ENCODE results near the gene CTDSP2. TPM values are rescaled to one million over a fixed set of nuclear protein-coding genes. Genes with fewer than 3 reads are reported as not detected.
A peak's percentile ranks its signal among the peaks of the same experiment; 100 is the strongest.

The CTDSP2 gene
- total RNA-seq, 6 donors from 2014 or later, result 153 to 226 (median 175) TPM

DNA sequence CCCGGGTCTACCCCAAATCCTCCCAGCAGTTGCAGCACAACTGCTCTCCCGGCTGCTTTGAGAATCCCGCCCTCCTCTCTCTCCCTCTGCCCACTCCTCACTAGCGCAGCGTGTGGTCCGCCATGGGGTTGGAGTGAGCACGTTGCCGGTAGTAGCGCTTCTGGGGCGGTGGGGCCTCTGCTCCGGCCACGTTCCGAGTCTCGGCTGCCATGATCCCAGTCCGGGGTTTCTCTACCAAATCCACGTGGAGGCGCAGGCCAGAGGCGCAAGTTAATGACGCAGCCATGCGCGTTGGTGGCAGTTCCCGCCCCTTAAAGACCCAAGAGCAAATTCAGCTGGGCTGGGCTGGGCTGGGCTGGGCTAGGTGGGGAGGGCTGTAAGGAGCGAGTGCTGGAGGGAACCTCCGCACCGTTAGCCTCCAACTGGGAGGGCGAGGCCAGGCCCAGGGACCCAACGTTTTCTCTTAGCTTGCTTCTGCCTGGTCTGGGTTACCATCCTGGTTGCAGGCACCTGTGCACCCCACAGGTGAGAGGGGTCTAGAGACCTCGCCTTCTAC, 74.6 kb downstream of the CTDSP2 start, which contains the start of gene METTL1:
METTL1 (minus strand) TSS at position 233 of the 556 bp plus-strand sequence; CDS start at position 211, 22 bp downstream.
- 0% methylated on average over 13 to 28 of the region's 28 CpGs for WGBS, 2 donors
- DNase-seq (peak; percentile 94 to 96), ATAC-seq (ENCODE audit: low FRiP score in 2 of 2) (peak; percentile 96 to 97)
- H3K4me3 ChIP-seq, result peak within 1 kb of the TSS; percentile 72 to 92 (median 85)
- peaks cover 0 to 29% (median 9%) of the 10 kb centered on the region in 4 donors for H3K36me3 ChIP-seq
- no peaks in the 10 kb centered on the region for H3K9me3 ChIP-seq
- TF ChIP-seq POLR2A (IDR thresholded peaks at IDR 0.05) (peak in 3 of 4 donors; percentile 41 to 72 (median 70)), EP300 (IDR thresholded peaks at IDR 0.05) (peak in 1 of 4 donors; percentile 19), POLR2AphosphoS5 (IDR thresholded peaks at IDR 0.05) (peak; percentile 68 to 84)
- TF ChIP-seq, protein P1, sequence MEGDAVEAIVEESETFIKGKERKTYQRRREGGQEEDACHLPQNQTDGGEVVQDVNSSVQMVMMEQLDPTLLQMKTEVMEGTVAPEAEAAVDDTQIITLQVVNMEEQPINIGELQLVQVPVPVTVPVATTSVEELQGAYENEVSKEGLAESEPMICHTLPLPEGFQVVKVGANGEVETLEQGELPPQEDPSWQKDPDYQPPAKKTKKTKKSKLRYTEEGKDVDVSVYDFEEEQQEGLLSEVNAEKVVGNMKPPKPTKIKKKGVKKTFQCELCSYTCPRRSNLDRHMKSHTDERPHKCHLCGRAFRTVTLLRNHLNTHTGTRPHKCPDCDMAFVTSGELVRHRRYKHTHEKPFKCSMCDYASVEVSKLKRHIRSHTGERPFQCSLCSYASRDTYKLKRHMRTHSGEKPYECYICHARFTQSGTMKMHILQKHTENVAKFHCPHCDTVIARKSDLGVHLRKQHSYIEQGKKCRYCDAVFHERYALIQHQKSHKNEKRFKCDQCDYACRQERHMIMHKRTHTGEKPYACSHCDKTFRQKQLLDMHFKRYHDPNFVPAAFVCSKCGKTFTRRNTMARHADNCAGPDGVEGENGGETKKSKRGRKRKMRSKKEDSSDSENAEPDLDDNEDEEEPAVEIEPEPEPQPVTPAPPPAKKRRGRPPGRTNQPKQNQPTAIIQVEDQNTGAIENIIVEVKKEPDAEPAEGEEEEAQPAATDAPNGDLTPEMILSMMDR (IDR thresholded peaks at IDR 0.05), result no peak
- peak within 1 kb of the TSS; percentile 81 to 95 (median 92) for H3K27ac ChIP-seq
- H3K27me3 ChIP-seq, result no peaks in the 10 kb centered on the region
- H3K4me1 ChIP-seq, result peaks cover 18 to 36% (median 22%) of the 10 kb centered on the region in 4 donors

DNA sequence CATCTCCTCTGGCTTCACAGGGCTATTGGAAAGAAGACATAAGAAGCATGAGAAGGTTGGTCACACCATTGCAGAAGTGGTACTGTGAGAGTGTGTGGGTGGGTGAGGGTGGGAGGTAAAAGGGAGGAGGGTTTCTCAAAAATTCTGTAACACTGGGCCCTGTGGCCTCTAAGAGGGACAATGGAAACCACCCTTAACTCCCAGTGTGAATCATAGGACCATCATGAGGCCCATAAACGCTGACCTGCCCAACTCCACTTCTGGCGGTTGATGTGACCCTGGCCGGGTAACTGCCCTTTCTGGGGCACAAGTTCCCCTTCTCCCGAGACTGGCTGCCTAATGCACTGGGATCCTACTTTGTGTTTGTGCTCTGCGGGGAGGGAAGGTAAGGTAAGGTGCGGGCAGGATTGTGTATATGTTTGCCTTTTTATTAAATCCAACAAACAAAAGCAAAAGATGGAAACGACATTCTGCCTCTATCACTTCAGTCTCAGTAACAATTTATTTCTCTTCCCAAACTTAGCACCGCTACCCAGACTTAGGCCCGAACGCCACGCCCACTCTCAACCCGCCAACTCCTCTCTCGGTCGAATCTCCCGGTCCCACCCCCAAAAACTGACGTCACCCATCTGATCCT, 75.2 kb downstream of the CTDSP2 start:
- Histone ChIP-seq H3K9me3 (no peaks in the 10 kb centered on the region), H3K36me3 (peaks cover 0 to 29% (median 9%) of the 10 kb centered on the region in 4 donors), H3K4me1 (peaks cover 24 to 42% (median 28%) of the 10 kb centered on the region in 4 donors), H3K27me3 (peaks cover 0 to 4% (median 2%) of the 10 kb centered on the region in 4 donors), H3K4me3 (peak overlapping the region; percentile 72 to 92 (median 85)), H3K27ac (peak overlapping the region; percentile 81 to 95 (median 92))
- ATAC-seq (ENCODE audit: low FRiP score in 2 of 2) (peak; percentile 80 to 91), DNase-seq (peak in 1 of 2 donors; percentile 85)
- TF ChIP-seq POLR2AphosphoS5 (IDR thresholded peaks at IDR 0.05) (no peak), POLR2A (IDR thresholded peaks at IDR 0.05) (no peak), EP300 (IDR thresholded peaks at IDR 0.05) (no peak)
- TF ChIP-seq, protein P1 (IDR thresholded peaks at IDR 0.05), result no peak
- WGBS, 2 donors, result 2 to 4% methylated on average over 16 of the region's 16 CpGs

DNA sequence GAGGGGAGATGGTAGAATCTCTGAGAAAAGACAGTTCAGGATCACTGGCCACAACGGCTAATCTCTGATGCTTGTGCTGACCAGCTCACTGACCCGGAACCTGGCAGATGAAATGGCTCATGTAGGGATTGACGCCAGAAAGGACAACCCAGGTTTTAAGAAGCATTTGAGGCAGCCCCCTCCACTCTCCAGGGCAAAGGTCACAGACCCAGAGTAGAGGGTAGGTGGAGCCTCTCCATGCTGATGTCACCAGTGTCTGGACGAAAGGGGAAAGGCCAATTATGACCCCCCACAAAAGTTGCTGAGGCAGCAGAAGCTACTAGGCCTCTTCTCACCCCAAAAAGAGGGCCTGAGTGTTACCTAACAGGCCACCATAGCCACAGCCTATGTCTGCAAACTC, 75.8 kb downstream of the CTDSP2 start:
- no peak for DNase-seq
- H3K27ac ChIP-seq, result no peak overlapping the region
- no peak for ATAC-seq (ENCODE audit: low FRiP score in 2 of 2)
- H3K4me3 ChIP-seq, result no peak overlapping the region
- peaks cover 0 to 9% (median 5%) of the 10 kb centered on the region in 4 donors for H3K27me3 ChIP-seq
- TF ChIP-seq, protein P1 (IDR thresholded peaks at IDR 0.05), result no peak
- no peak for TF ChIP-seq POLR2A (IDR thresholded peaks at IDR 0.05)
- no peak for TF ChIP-seq EP300 (IDR thresholded peaks at IDR 0.05)
- no peak for TF ChIP-seq POLR2AphosphoS5 (IDR thresholded peaks at IDR 0.05)
- peaks cover 0 to 26% (median 9%) of the 10 kb centered on the region in 4 donors for H3K36me3 ChIP-seq
- no peaks in the 10 kb centered on the region for H3K9me3 ChIP-seq
- 83% methylated on average over 4 of the region's 4 CpGs for WGBS, 2 donors
- H3K4me1 ChIP-seq, result peaks cover 30 to 48% (median 34%) of the 10 kb centered on the region in 4 donors

Small RNA genes lying within 50 kb of the gene (small RNA-seq; reads per million reads assigned to genes)
- gene MIR26A2 (2.2 to 8.6 (median 4.5) reads per million in 4 donors), gene RNU6-1083P (0 reads per million in 4 donors)

Other genes with a start within 250 kb of the CTDSP2 start
- 10 to 100 TPM; 12.8 to 44.0 (median 21.1) TPM for gene DTX3, start 241.9 kb downstream of the CTDSP2 start, total RNA-seq
- gene ARHGEF25, start 235.3 kb downstream of the CTDSP2 start, total RNA-seq, result 10 to 100 TPM in 2 of 6 donors, 1 to 10 TPM in 4; 6.6 to 78.6 (median 8.2) TPM
- gene B4GALNT1, start 213.5 kb downstream of the CTDSP2 start, total RNA-seq, result 1 to 10 TPM in 1 of 6 donors, under 1 TPM in 5; under 0.01 to 2.6 (median 0.80) TPM
- 100 to 1,000 TPM; 171 to 305 (median 278) TPM for gene OS9, start 152.6 kb downstream of the CTDSP2 start, total RNA-seq
- 1 to 10 TPM; 2.0 to 7.3 (median 5.8) TPM for gene AGAP2, start 108.0 kb downstream of the CTDSP2 start, total RNA-seq
- 10 to 100 TPM; 16.8 to 54.6 (median 37.3) TPM for gene TSPAN31, start 101.7 kb downstream of the CTDSP2 start, total RNA-seq
- 100 to 1,000 TPM in 2 of 6 donors, 10 to 100 TPM in 4; 38.5 to 109 (median 62.5) TPM for gene CDK4, start 94.4 kb downstream of the CTDSP2 start, total RNA-seq
- gene MARCHF9, start 91.6 kb downstream of the CTDSP2 start, total RNA-seq, result 10 to 100 TPM; 15.4 to 36.7 (median 21.3) TPM
- 1 to 10 TPM in 4 of 6 donors, under 1 TPM in 1, not detected in 1; 0.98 to 5.2 (median 2.5) TPM for gene CYP27B1, start 79.7 kb downstream of the CTDSP2 start, total RNA-seq
- gene METTL1, start 74.6 kb downstream of the CTDSP2 start, total RNA-seq, result 10 to 100 TPM in 4 of 6 donors, 1 to 10 TPM in 2; 1.3 to 30.2 (median 16.9) TPM
- 10 to 100 TPM in 2 of 6 donors, 1 to 10 TPM in 4; 4.2 to 18.3 (median 6.4) TPM for gene EEF1AKMT3, start 74.1 kb downstream of the CTDSP2 start, total RNA-seq
- gene TSFM, start 63.9 kb downstream of the CTDSP2 start, total RNA-seq, result 10 to 100 TPM in 4 of 6 donors, 1 to 10 TPM in 2; 5.0 to 34.0 (median 22.8) TPM
- gene AVIL, start 28.0 kb downstream of the CTDSP2 start, total RNA-seq, result 10 to 100 TPM in 3 of 6 donors, 1 to 10 TPM in 3; 4.9 to 57.6 (median 8.7) TPM
- 10 to 100 TPM in 1 of 6 donors, 1 to 10 TPM in 4, not detected in 1; 4.7 to 18.8 (median 7.7) TPM for gene ATP23, start 94.8 kb upstream of the CTDSP2 start, total RNA-seq

All from upper lobe of left lung (tissue), 6 donors.